GM13976 (cell line): ENCODE measurements around the gene CAPZB.

Experiments
- DNase-seq: peaks from one replicate; pipeline ENCODE4 v3.0.0; 2012; ENCODE audit warnings: low spot score
- CTCF ChIP-seq: IDR thresholded peaks from 2 replicates; pipeline ENCODE4 v1.5.1; 2012; ENCODE audit warnings: borderline replicate concordance, mild to moderate bottlenecking; ENCODE audit not compliant: insufficient read depth; ENCODE audit errors: extremely low read depth, missing control alignments, control extremely low read depth
- in situ Hi-C: fragments of 300-500 bp; cut with MboI; formaldehyde crosslinking; loops from one replicate; pipeline ENCODE4 v1.12.0; 2022; ENCODE audit warnings: low sequenced_read_pairs, mixed read lengths, inconsistent platforms; ENCODE audit not compliant: unreplicated experiment

The CAPZB gene

GRCh38 chr1:19327736-19328135 lies 157.6 kb downstream of the CAPZB start:
- in situ Hi-C loops: no loop called here
- TF ChIP-seq CTCF: no peak
- no peak for DNase-seq

GRCh38 chr1:19327301-19327700 lies 158.0 kb downstream of the CAPZB start:
- DNase-seq: no peak
- in situ Hi-C loops: no loop called here
- TF ChIP-seq CTCF: no peak

GRCh38 chr1:19326748-19327065 lies 158.6 kb downstream of the CAPZB start:
- TF ChIP-seq CTCF: no peak
- in situ Hi-C loops: no loop called here
- no peak for DNase-seq

GRCh38 chr1:19325958-19326747 lies 159.2 kb downstream of the CAPZB start:
- no peak for TF ChIP-seq CTCF
- DNase-seq: no peak
- in situ Hi-C loops: no loop called here

GRCh38 chr1:19325368-19325957 lies 159.9 kb downstream of the CAPZB start:
- TF ChIP-seq CTCF: no peak
- in situ Hi-C loops: no loop called here
- DNase-seq: no peak

- no peak for DNase-seq
- TF ChIP-seq CTCF: no peak
- in situ Hi-C loops: no loop called here
Observed at GRCh38 chr1:19324665-19324990, 160.7 kb downstream of the CAPZB start.
